Cerebellar nuclear complex (tissue), 1 donor: ENCODE data around the gene METAP1D.
"Not testable (repeated sequence)": the region's sequence is repeated elsewhere in the genome, so short reads cannot be mapped to it uniquely, and the experiment has no call there.

ENCODE experiments used
- DNase-seq, 2 experiments: peaks; one replicate each; lab custom pipeline; 2025; lab: John Stamatoyannopoulos, UW

The METAP1D gene

GRCh38 chr2:171997031-171997430 lies 2.7 kb upstream of the METAP1D start:
- DNase-seq: not testable (repeated sequence)

- no peak for DNase-seq
Observed at GRCh38 chr2:171999161-171999560, 592 bp upstream of the METAP1D start.

- DNase-seq: no peak
Observed at GRCh38 chr2:172000696-172001361, 1.1 kb downstream of the METAP1D start.

DNA sequence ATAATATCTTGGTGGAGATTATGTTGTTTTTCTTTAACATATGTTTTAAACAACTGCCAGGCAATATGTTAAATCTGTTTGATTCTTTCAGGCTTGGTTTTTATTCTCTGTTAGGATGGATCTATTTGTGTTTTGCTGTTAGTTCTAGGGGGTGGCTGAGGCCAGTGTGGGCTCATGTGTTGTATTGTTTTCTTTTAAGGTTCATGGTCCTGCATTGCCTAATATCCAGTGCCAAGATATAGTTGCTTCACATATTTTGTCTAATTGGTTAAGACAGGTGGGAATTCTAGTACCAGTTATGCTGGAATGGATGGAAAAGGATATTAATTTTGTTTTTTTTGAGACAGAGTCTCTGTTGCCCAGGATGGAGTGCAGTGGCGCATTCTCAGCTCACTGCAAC lies 7.6 kb downstream of the METAP1D start:
- no peak for DNase-seq

GRCh38 chr2:172009823-172010222 lies 10.1 kb downstream of the METAP1D start:
- no peak for DNase-seq

DNA sequence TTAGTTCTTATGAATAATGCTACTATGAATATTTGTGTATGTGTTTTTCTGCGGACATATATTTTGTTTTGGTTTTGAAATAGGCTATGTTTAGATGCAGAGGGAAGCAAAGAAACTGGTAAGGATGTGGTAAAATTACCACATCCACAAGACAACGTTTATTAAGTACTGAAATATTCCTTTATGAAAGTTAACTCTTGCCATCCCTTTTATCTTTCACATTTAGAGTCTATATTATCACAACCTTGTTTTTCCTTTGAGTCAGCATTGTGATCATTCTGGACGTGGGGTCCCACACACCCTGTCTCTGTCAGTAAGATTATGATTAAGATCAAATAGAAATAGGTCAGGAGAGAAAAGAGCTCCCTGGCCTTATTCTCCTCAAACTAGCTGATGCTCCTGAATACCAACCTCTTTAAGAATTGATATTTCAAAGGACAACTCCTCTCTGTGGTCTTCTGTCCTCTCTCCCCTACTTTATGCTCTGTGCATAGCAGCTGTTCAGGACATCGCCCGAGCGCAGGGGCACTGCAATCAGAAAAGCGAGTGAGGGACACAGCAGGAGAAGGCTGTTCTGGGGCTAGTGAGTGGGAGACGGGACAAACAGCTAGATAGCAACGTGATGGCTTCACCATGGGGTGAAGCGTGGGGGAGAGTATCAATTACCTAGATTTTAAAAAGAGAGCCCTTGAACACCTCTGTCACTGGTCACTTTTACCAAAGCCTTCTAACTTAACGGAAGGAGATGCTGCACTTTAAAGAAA lies 12.2 kb downstream of the METAP1D start:
- no peak for DNase-seq

- peak; percentile 10 to 38 for DNase-seq
Observed at GRCh38 chr2:172012677-172013391, 13.1 kb downstream of the METAP1D start.

- no peak for DNase-seq
Observed at GRCh38 chr2:172013396-172013795, 13.6 kb downstream of the METAP1D start.

GRCh38 chr2:172021074-172021931 lies 21.6 kb downstream of the METAP1D start:
- DNase-seq: no peak

DNA sequence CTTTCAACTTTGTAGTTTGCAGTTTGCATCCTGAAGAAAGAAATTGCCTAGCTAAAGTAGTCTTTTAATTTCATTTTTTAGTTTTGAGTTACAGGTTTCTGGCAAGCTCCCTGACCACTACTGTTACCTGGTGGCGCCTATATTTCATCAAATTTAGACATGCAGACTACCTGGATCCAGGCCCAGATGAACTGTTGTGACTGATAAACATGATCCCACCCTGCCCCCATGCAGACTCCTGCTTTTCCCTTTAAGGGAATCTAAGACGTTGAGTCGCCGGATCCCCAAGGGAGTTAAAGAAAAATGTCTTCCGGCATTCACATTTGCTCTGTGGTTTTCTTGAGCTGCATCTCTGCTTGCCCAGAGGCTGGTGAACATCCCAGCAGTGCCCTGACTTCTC lies 22.2 kb downstream of the METAP1D start:
- DNase-seq: no peak

GRCh38 chr2:172031536-172031935 lies 31.8 kb downstream of the METAP1D start:
- DNase-seq: no peak

DNA sequence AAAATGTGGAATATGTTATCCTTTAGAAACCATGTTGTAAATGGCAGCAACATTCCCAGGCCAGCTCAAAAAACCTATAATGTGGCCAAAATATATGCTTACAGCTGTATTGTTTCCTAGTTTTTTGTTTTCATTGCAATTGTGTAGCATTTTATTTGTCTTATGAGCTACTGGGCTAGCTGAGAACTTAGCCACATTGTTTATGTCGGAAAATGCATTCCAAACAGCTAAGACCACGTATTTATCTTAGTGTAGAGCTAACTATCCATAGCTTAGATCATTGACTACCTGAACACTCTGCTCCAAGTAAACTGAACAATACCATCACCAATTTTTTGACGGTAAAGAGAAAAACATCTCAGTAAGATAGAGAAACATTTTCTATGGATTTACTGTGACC lies 38.4 kb downstream of the METAP1D start:
- DNase-seq: no peak

DNA sequence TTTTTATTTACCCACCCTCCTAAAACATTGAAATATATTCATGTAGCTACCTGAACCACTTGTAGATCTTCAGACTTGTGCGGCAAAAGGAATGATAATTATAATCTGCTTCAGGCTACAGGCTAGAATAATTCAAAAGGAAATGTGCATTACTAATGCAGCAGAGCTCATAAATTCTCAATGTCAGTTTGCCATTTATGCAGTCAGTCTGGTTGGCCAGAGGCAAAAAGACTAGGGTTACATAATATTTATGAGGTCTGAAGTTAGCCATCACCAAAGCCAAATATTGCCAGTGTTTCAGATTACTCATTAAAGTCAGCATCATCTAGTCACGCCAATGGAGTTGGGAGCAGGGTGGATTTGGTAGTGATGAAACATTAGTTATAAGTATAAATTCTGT lies 38.9 kb downstream of the METAP1D start:
- DNase-seq: no peak

- DNase-seq: no peak
Observed at GRCh38 chr2:172039011-172039704, 39.4 kb downstream of the METAP1D start.

DNA sequence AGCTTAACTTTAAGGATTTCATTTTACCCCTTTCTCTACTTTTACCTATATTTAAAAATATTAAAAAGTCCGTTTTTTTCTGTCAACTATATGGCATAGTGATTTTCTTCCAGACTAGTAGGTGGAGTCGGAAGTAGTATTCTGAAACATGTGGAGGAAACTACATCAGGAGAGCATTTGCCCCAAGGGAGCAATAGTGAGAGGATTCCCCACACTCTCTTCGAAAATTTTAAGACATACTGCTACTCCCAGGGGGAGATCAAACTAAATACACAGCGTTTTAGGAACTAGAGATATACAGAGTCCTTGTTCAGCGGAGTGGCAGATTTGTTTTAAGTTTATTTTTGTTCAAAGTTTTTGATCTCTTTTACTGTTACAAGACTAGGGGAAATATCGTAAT lies 40.6 kb downstream of the METAP1D start:
- DNase-seq: no peak

DNA sequence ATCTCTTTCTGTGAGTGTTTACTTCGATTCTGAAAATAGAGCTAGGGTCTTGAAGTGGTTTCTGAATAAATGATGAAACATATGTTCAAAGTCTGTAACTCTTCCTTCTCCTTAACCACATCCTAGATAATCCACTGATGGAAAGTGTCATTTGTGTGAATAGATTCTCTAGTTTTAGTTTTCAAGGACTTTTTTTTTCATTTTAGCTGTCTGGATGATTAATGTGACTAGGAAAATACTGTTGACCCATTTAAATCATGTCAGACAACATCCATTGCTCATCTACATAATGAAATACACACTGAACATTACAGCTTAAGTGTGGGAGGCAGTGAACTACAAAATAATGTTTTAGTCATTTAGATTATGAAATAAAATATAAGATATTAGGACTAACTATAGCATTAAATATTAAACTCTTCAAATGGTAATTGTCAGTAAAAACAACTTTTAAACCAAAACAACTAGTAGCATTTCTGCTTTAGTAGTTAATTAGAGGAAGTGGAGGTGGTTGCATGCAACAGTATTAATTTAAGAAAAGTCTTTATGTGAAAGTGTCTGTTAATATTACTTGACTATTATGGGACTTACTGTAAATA lies 46.4 kb downstream of the METAP1D start:
- DNase-seq: no peak

- no peak for DNase-seq
Observed at GRCh38 chr2:172046866-172047565, 47.3 kb downstream of the METAP1D start.

- DNase-seq: no peak
Observed at GRCh38 chr2:172047566-172048507, 48.1 kb downstream of the METAP1D start.
